Activated T-helper 17 cell treated with anti-CD3 and anti-CD28 coated beads, Interleukin-2, amount 50 U/mL, for 72 hours (primary cell): Measurements from ENCODE around the gene OPTC. TPM values are rescaled to one million over a fixed set of nuclear protein-coding genes. Genes with fewer than 3 reads are reported as not detected.
"Not testable (repeated sequence)": the region's sequence is repeated elsewhere in the genome, so short reads cannot be mapped to it uniquely, and the experiment has no call there.

Experiments used
- ATAC-seq: fragments of 150-1000 bp; cut with Tn5 transposase; replicated peaks from 2 replicates; pipeline ENCODE4 v1.10.0; 2021; ENCODE audit warnings: mild to moderate bottlenecking, moderate library complexity
- H3K27ac Mint-ChIP-seq: one replicate; pipeline ENCODE4 v1.8.0; 2022; ENCODE audit warnings: mixed read lengths
- H3K27me3 Mint-ChIP-seq: one replicate; pipeline ENCODE4 v1.8.0; 2022; ENCODE audit warnings: mixed read lengths
- H3K36me3 Mint-ChIP-seq: one replicate; pipeline ENCODE4 v1.8.0; 2022; ENCODE audit warnings: low read depth, mild to moderate bottlenecking, mixed read lengths
- H3K4me1 Mint-ChIP-seq: one replicate; pipeline ENCODE4 v1.8.0; 2022; ENCODE audit warnings: mixed read lengths
- H3K4me3 Mint-ChIP-seq: one replicate; pipeline ENCODE4 v1.8.0; 2022; ENCODE audit warnings: mild to moderate bottlenecking, mixed read lengths
- H3K9me3 Mint-ChIP-seq: one replicate; pipeline ENCODE4 v1.8.0; 2022; ENCODE audit warnings: mixed read lengths
- total RNA-seq, 2 donors: library from RNA; stranded (reverse); gene quantifications; one replicate each; pipeline ENCODE4 v1.2.3, GENCODE V29; 2022

OPTC gene, protein sequence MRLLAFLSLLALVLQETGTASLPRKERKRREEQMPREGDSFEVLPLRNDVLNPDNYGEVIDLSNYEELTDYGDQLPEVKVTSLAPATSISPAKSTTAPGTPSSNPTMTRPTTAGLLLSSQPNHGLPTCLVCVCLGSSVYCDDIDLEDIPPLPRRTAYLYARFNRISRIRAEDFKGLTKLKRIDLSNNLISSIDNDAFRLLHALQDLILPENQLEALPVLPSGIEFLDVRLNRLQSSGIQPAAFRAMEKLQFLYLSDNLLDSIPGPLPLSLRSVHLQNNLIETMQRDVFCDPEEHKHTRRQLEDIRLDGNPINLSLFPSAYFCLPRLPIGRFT
- total RNA-seq = not detected

DNA sequence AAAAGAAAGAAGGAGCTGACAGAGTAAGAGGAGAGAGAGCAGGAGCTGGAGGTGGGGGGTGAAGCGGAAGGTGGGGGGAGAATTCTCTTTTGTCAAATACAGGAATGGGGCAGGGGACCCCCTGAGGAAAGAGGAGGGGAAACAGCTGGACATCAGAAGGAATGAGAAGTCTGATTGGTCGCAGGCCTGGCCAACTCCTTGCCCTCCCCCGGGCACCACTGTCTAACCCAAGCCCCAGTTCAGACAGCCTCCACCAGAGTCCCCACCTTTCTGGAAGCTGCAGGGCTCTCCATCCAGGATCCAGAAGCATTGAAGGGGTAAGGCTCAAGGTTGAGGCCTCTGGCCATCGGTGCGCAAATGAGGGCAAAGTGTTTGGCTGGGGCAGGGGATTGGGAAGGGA is at the start of gene OPTC:
Gene OPTC, plus strand, starts transcription at position 253 of the 400 bp plus-strand sequence. CDS start 1,853 bp downstream, outside the sequence.
- H3K4me1 Mint-ChIP-seq = no peaks in the 10 kb centered on the region
- peaks cover 10% of the 10 kb centered on the region for H3K27me3 Mint-ChIP-seq
- H3K36me3 Mint-ChIP-seq = no peaks in the 10 kb centered on the region
- H3K9me3 Mint-ChIP-seq = no peaks in the 10 kb centered on the region
- H3K4me3 Mint-ChIP-seq = no peak within 1 kb of the TSS
- ATAC-seq = no peak
- peak within 1 kb of the TSS; percentile 28 for H3K27ac Mint-ChIP-seq

DNA sequence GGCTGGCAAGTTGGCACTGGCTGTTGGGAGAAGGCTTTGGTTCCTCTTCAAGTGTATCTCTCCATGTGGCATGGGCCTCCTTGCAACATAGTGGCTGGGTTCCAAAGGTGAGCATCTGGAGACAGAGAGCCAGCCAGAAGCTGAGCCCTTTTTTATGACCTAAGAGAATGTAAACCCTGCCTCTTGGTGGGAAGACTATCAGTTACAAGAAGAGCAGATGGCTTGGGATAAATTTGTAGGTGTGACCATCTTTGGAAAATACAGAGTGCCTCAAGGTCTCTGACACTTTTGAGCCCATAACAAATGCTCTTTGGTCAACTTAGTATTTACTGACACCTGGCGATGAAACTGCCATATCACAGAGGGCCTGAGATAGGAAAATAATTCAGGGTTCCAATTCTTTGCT is 49.8 kb upstream of the OPTC start:
- H3K9me3 Mint-ChIP-seq = peaks cover 5% of the 10 kb centered on the region
- no peaks in the 10 kb centered on the region for H3K36me3 Mint-ChIP-seq
- H3K4me3 Mint-ChIP-seq = no peak overlapping the region
- H3K27me3 Mint-ChIP-seq = peaks cover 19% of the 10 kb centered on the region
- no peak overlapping the region for H3K27ac Mint-ChIP-seq
- H3K4me1 Mint-ChIP-seq = no peaks in the 10 kb centered on the region
- no peak for ATAC-seq

DNA sequence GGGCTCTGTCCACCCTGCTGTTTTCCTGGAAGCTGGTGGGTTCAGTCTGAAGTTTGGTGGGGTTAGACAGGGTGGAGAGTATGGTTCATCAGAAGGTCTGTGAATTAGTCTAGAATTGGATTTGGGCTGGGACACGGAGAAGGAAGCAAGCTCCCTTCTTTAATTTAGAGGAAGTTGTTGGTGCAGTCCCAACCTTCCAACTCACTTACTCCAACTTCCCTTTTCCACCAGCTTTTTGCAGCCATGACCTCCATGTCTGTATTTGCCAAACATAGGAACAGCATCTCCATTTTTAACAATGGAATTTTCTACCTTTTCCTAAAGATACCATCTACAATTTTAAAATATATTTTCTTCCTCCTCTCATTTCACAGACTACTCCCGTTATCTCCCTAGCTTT is 46.8 kb upstream of the OPTC start:
- peaks cover 31% of the 10 kb centered on the region for H3K27me3 Mint-ChIP-seq
- H3K4me3 Mint-ChIP-seq = no peak overlapping the region
- ATAC-seq = no peak
- H3K9me3 Mint-ChIP-seq = peaks cover 5% of the 10 kb centered on the region
- no peaks in the 10 kb centered on the region for H3K36me3 Mint-ChIP-seq
- no peak overlapping the region for H3K27ac Mint-ChIP-seq
- no peaks in the 10 kb centered on the region for H3K4me1 Mint-ChIP-seq

DNA sequence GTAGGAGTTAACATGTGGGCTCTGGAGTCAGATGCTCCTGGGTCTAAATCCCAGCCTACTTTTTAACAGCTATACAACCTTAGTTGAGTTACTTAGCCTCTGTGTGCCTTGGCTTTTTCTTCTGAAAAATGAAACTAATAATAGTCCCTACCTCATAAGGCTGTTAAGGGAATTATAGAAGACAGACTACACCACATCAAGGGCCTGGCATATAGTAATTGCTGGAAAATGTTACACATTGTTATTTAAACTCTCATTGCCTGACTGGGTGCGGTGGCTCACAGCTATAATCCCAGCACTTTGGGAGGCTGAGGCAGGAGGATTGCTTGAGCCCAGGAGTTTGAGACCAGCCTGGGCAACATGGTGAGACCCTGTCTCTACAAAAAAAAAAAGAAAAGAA is 46.4 kb upstream of the OPTC start:
- H3K4me1 Mint-ChIP-seq, H3K4me3 Mint-ChIP-seq, H3K36me3 Mint-ChIP-seq, ATAC-seq, H3K27ac Mint-ChIP-seq, H3K9me3 Mint-ChIP-seq: not testable (repeated sequence)
- H3K27me3 Mint-ChIP-seq = peaks cover 32% of the 10 kb centered on the region

DNA sequence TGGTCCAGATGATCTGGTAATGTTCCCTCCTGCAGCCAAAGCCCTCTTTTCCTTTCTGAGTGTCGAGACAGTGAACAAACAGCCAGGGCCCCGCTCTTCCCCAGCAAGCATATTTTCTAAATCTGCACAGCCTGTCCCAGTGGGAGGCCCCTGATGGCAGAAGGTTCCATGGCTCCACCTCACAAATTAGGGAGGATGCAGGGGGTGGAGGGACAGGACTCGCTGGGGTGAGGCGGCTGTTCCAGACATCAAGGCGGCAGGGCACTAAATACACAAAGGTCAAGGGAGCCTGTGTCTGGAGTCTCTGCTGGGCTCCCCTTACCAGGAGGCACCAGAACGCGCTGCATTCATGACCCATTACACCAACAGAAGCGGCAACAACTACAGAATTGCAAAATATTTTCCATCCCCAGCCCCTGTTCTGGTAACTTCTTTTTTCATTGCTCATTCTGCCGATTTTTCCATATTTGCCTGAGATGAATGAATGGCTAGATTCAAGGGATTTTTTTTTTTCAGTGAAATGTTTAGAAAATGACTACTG is 45.4 kb upstream of the OPTC start:
- peaks cover 31% of the 10 kb centered on the region for H3K27me3 Mint-ChIP-seq
- peaks cover 5% of the 10 kb centered on the region for H3K9me3 Mint-ChIP-seq
- no peak overlapping the region for H3K4me3 Mint-ChIP-seq
- no peak overlapping the region for H3K27ac Mint-ChIP-seq
- ATAC-seq = no peak
- H3K4me1 Mint-ChIP-seq = no peaks in the 10 kb centered on the region
- H3K36me3 Mint-ChIP-seq = no peaks in the 10 kb centered on the region

DNA sequence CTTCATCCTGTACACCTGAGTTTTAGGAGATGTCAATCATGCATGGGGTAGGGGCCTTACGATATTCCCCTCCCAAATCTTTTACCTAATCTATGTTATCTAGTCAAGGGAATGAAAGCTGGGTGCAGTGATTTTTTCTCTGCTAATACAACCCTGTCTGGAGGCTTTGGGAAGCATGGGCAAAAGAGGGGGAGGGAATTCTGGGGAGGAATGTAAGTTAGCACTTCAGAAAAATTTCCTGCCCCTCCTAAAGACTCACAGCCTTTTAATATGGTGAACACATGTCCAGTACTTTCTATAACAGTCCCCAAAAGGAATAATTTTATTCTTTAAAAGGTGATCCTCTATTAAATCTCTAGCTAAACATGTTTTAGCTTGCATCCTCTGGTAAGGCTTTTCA is 44.0 kb upstream of the OPTC start:
- no peak for ATAC-seq
- Mint-ChIP-seq H3K4me1 (no peaks in the 10 kb centered on the region), H3K36me3 (no peaks in the 10 kb centered on the region), H3K9me3 (peaks cover 2% of the 10 kb centered on the region), H3K4me3 (no peak overlapping the region), H3K27ac (no peak overlapping the region), H3K27me3 (peaks cover 33% of the 10 kb centered on the region)

DNA sequence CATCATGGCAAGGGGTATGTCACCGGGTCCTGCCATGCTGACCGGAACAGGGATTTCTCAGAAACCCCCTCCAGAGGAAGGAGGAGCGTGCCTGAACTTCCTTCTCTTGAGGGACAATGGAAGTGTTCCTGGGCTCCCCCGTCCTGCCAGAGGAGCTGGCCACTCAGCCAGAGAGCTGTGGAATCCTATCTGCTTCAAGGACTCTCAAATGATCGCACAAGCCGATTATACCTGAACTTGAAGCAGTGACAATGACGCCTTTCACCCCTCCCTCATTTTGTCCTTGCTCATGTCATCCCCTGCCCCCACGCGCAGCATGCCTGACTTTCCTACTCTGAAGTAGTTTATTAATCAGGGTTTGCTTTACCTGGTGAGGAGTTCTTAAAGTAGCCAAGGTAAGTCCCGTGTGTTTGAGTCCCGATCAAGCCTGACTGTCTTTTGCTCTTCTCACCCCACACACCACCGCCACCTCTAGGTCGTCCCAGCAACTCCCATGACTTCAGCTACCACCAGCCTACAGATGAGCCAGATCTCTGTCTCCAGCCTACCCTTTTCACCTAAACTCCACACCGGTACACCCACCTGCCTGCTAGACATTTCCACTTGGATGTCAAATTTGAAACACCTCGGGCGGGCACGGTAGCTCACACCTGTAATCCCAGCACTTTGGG is 43.3 kb upstream of the OPTC start:
- Mint-ChIP-seq H3K36me3 (no peaks in the 10 kb centered on the region), H3K4me1 (no peaks in the 10 kb centered on the region), H3K27ac (no peak overlapping the region), H3K27me3 (peaks cover 30% of the 10 kb centered on the region), H3K9me3 (no peaks in the 10 kb centered on the region), H3K4me3 (no peak overlapping the region)
- ATAC-seq = no peak

DNA sequence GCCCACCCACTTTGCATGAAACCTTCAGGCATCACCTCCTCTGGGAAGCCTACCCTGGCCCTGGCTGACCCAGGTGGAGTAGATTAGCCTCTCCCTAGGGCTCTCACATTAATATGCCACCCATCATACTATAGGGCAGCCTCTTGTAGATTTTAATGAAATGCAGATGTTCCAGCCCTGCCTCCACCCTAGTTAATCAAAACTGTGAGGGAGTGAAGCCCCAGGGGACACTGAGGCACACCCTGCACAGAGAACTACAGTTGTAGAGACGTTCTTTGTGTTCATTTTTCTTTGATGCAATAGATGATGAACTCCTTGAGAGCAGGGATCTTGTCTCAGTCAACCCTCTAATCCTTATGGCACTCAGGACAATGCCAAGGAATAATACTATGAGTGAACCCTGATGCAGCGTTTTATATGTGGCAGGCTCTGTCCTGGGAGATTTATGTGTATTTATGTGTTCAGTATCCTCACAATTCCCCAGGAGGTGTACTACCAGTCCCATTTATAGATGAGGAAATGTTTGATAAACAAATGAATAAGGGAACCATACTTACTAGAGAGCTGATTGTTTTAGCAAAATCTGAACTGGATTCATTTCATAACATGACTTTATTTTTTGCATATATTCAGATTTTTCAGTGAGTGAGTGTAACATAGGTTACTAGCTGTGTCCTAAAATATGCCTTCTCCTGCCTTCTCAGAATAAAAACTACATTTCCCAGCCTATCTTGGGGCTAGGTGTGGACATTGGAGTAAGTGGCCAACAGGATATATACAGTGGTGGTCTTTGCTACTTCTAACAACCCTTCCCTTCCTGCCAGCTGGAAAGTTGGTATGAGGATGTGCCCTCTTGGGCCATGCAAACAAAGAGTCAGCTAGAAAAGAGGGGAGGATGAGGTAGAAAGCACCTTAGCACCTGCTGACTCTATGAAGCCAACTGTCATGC is 41.8 kb upstream of the OPTC start:
- Mint-ChIP-seq H3K4me3 (no peak overlapping the region), H3K9me3 (no peaks in the 10 kb centered on the region), H3K4me1 (no peaks in the 10 kb centered on the region), H3K27me3 (peaks cover 35% of the 10 kb centered on the region), H3K27ac (no peak overlapping the region), H3K36me3 (no peaks in the 10 kb centered on the region)
- no peak for ATAC-seq

DNA sequence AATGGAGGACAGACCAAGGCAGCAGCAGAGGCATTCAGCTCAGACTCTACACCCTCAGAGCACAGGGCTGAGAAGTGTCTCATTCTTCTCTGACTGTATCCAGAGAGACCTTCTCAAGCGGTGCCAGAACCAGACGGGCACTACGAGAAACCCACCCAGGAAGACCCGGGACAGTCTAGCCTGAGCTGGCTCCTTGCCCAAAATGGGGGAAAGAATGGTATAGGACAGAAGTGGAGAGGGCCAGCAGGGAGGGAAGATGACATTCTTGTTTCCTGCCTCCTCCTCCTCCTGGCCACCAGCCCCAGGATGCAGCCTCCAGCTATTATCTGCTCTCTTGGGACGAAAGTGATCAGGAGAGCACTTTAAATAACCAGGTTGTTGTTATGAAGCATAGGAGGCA is 40.9 kb upstream of the OPTC start:
- no peaks in the 10 kb centered on the region for H3K4me1 Mint-ChIP-seq
- no peak for ATAC-seq
- no peak overlapping the region for H3K4me3 Mint-ChIP-seq
- peaks cover 36% of the 10 kb centered on the region for H3K27me3 Mint-ChIP-seq
- no peak overlapping the region for H3K27ac Mint-ChIP-seq
- no peaks in the 10 kb centered on the region for H3K36me3 Mint-ChIP-seq
- no peaks in the 10 kb centered on the region for H3K9me3 Mint-ChIP-seq

DNA sequence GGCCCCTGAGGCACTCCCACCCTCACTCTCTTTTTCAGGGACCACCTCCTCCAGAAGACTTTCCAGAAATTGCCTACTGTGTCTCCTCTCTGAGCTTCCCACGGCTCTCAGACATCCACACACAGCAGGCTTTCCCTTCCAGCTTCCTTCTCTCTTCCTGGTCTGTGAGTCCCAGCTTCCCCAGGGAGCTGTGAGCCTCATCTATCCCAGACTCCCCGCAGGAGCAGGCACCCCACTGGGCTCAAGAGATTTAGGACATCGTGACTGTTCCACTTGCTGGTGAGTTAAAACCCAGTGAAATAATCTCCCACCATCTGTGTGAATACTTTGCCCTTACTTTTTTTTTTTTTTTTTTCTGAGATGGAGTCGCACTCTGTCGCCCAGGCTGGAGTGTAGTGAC is 40.3 kb upstream of the OPTC start:
- Mint-ChIP-seq H3K4me3 (no peak overlapping the region), H3K27me3 (peaks cover 39% of the 10 kb centered on the region)

DNA sequence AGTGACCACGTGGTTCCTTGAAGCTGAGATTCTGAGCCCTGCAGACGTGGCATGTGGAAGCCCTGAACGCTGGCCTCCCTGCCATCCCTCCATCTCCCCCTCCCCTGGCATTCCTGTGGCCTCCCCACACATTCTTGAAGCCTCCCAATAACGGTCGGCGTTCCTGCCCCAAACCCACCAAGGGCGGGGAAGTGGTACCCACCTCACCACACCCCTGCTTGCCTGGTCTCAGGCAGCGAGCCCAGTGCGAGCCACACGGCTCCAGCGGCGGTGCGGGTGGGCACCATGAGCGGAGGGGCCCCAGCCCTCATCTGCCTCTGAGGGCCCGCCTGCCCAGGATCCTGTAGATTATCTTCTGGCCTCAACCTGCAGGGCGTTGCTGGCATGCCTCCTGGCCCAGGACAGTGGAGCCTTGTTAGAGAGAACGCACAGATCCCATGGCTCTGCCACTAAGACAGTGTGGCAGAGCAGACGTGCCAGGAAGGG is 38.9 kb upstream of the OPTC start:
- H3K4me3 Mint-ChIP-seq = no peak overlapping the region
- no peaks in the 10 kb centered on the region for H3K36me3 Mint-ChIP-seq
- no peaks in the 10 kb centered on the region for H3K4me1 Mint-ChIP-seq
- H3K27ac Mint-ChIP-seq = no peak overlapping the region
- H3K27me3 Mint-ChIP-seq = peaks cover 33% of the 10 kb centered on the region
- no peaks in the 10 kb centered on the region for H3K9me3 Mint-ChIP-seq
- ATAC-seq = no peak

More for the DNA sequence above, 40.3 kb upstream of the OPTC start:
- H3K4me1 Mint-ChIP-seq = no peaks in the 10 kb centered on the region
- no peaks in the 10 kb centered on the region for H3K9me3 Mint-ChIP-seq
- no peak for ATAC-seq
- H3K36me3 Mint-ChIP-seq = no peaks in the 10 kb centered on the region
- H3K27ac Mint-ChIP-seq = no peak overlapping the region

DNA sequence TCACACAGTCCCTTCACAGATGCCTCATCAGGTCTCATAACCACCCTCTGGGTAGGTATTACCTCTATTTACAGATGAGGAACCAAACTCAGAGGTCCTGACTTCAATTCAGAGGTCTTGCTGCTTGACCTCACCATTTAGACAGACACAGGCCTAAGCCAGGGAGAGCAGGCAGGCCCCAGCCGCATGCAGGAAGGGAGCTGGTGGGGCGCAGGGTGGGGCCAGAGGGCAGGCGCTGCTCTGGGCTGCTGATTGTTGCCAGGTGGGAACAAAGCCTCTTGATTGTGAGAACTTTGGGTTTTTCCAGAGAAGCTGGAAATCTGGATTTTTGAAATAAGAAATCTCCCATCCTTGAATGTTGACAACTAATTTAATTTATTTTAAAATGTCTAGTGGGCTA is 38.2 kb upstream of the OPTC start:
- Mint-ChIP-seq H3K4me3 (no peak overlapping the region), H3K27me3 (peaks cover 35% of the 10 kb centered on the region), H3K4me1 (no peaks in the 10 kb centered on the region), H3K9me3 (no peaks in the 10 kb centered on the region), H3K27ac (no peak overlapping the region), H3K36me3 (no peaks in the 10 kb centered on the region)
- ATAC-seq = no peak

DNA sequence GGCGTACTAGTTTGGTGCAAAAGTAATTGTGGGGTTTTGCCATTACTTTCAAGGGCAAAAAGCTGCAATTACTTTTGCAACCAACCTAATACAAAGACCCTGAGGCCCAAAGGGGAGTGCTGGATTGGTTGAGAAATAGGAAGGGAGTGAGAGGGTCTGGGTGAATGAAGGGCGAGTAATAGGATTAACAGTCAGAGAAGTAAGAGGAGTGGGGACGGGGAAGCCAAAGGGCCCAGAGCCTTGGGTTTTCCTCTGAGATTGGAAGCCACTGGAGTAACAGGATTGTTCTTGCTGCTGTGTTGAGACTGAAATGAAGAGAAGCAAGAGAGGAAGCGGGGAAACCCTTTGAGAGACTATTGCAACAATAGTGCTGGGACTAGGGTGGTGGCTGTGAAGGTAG is 37.4 kb upstream of the OPTC start:
- ATAC-seq = no peak
- H3K27me3 Mint-ChIP-seq = peaks cover 34% of the 10 kb centered on the region
- H3K4me3 Mint-ChIP-seq = no peak overlapping the region
- H3K27ac Mint-ChIP-seq = no peak overlapping the region
- H3K4me1 Mint-ChIP-seq = no peaks in the 10 kb centered on the region
- no peaks in the 10 kb centered on the region for H3K9me3 Mint-ChIP-seq
- H3K36me3 Mint-ChIP-seq = no peaks in the 10 kb centered on the region

DNA sequence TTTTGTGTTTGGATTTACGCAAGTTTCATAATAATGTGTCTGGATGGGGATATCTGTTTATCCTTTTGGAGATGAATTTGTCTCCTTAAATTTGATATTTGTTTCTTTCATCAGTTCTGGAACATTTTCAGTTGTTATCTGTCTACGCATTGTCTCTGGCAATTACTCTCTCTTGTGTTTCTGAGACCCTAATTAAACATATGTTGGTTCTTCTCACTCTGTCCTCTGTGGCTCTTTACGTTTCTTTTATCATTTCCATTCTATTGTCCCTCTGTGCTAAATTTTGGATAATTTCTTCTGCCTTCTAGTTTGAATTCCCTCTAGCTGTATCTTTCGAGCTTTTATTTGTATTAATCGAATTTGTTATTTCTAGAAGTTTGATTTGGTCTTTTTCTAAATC is 35.9 kb upstream of the OPTC start:
- Mint-ChIP-seq H3K27ac (no peak overlapping the region), H3K27me3 (peaks cover 33% of the 10 kb centered on the region), H3K9me3 (no peaks in the 10 kb centered on the region), H3K4me3 (no peak overlapping the region), H3K36me3 (no peaks in the 10 kb centered on the region), H3K4me1 (no peaks in the 10 kb centered on the region)
- no peak for ATAC-seq
